Colonic mucosa (tissue), 4 donors: ENCODE measurements around the gene SDCBP2. TPM values are rescaled to one million over a fixed set of nuclear protein-coding genes. Genes with fewer than 3 reads are reported as not detected.
A peak's percentile ranks its signal among the peaks of the same experiment; 100 is the strongest.

Source experiments
- DNase-seq: peaks from one replicate; pipeline ENCODE4 v3.0.0-alpha.2; 2020
- H3K27ac ChIP-seq: fragments of 200-600 bp; one replicate; pipeline ENCODE4 v1.8.0; 2021
- H3K27me3 ChIP-seq: fragments of 200-600 bp; one replicate; pipeline ENCODE4 v1.8.0; 2021
- H3K36me3 ChIP-seq: fragments of 200-600 bp; one replicate; pipeline ENCODE4 v1.8.0; 2021
- H3K4me1 ChIP-seq: fragments of 200-600 bp; one replicate; pipeline ENCODE4 v1.8.0; 2021; ENCODE audit warnings: mild to moderate bottlenecking
- H3K4me3 ChIP-seq: fragments of 200-600 bp; one replicate; pipeline ENCODE4 v1.8.0; 2021
- H3K9ac ChIP-seq, 2 donors: one replicate each; pipeline ENCODE4 v1.7.0; 2013; ENCODE audit warnings: control low read depth in 2 of 2, low read depth in 2 of 2, low read length in 2 of 2
- H3K9me3 ChIP-seq: fragments of 200-600 bp; one replicate; pipeline ENCODE4 v1.8.0; 2021
- intact Hi-C: fragments of 100-400 bp; cut with DNase I; formaldehyde crosslinking; loops from one replicate; pipeline ENCODE4 v1.14.1; 2022
- total RNA-seq, 2 donors: library from RNA; stranded (reverse); fragmentation: NEBNext Ultra II Directional in 1 of 2; extraction: Animal tissue kit (Norgen Biotek cat#: 25700) in 1 of 2; gene quantifications; one replicate each; pipeline ENCODE4 v1.2.1, GENCODE V29; 2021
- TF ChIP-seq, protein P1 (sequence below): fragments of 200-600 bp; IDR thresholded peaks from one replicate; pipeline ENCODE4 v1.8.0; 2022; ENCODE audit warnings: antibody characterized with exemption, mild to moderate bottlenecking
- donor health status: healthy.
- donor health status: DM: no; HTN: no; CAD: no.
- donor health status: DM: no; HTN: no; CAD: no.

SDCBP2 gene
- total RNA-seq, 2 donors from 2014 or later: 202 to 345 TPM

DNA sequence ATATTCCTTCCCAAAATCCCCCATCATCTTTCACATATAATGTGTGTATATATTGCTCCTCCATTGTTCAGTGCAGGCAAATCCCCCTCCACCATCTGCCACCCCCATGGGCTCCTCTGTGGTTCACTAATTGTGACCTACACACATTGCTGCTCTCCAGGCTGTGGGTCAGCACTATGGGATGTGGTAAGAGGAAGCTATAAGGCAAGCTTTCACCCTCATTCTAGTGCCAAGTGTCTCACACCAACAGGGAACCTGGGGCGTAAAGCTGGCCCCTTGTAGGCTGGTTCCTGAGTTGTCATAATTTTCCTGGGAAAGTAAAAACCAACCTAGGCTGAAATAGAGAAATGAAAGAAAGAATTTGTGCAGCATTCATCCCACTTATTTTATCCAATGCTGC is 47.1 kb upstream of the SDCBP2 start:
- Histone ChIP-seq H3K27ac (peak overlapping the region; percentile 1), H3K4me3 (no peak overlapping the region), H3K36me3 (no peaks in the 10 kb centered on the region), H3K4me1 (peaks cover 6% of the 10 kb centered on the region), H3K27me3 (no peaks in the 10 kb centered on the region), H3K9ac (no peak overlapping the region), H3K9me3 (no peaks in the 10 kb centered on the region)
- TF ChIP-seq, protein P1, sequence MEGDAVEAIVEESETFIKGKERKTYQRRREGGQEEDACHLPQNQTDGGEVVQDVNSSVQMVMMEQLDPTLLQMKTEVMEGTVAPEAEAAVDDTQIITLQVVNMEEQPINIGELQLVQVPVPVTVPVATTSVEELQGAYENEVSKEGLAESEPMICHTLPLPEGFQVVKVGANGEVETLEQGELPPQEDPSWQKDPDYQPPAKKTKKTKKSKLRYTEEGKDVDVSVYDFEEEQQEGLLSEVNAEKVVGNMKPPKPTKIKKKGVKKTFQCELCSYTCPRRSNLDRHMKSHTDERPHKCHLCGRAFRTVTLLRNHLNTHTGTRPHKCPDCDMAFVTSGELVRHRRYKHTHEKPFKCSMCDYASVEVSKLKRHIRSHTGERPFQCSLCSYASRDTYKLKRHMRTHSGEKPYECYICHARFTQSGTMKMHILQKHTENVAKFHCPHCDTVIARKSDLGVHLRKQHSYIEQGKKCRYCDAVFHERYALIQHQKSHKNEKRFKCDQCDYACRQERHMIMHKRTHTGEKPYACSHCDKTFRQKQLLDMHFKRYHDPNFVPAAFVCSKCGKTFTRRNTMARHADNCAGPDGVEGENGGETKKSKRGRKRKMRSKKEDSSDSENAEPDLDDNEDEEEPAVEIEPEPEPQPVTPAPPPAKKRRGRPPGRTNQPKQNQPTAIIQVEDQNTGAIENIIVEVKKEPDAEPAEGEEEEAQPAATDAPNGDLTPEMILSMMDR: no peak
- intact Hi-C loops: no loop called here
- peak; percentile 18 for DNase-seq

DNA sequence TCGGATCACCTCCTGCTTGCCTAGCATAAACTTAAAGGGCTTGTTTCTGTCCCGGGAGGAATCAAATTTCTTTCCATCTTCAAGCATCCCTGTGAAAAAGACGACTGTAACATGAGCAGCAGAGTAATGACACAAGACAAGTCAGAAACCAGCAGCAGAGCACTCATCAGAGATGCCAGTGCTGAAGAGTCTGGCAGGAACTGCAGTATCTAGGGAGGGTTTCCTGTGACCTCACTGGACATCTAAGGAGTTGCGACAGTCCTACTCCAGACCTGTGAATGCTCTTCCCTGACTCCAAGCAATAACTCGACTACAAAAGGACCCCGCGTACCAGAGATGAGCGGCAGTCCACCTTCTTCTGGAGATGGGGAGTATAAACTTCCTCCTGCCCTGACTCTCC is 46.6 kb upstream of the SDCBP2 start:
- Histone ChIP-seq H3K4me1 (peaks cover 11% of the 10 kb centered on the region), H3K9me3 (no peaks in the 10 kb centered on the region), H3K9ac (no peak overlapping the region), H3K4me3 (no peak overlapping the region), H3K27ac (no peak overlapping the region), H3K27me3 (no peaks in the 10 kb centered on the region), H3K36me3 (no peaks in the 10 kb centered on the region)
- intact Hi-C loops: no loop called here
- TF ChIP-seq, protein P1: no peak
- peak; percentile 15 for DNase-seq

DNA sequence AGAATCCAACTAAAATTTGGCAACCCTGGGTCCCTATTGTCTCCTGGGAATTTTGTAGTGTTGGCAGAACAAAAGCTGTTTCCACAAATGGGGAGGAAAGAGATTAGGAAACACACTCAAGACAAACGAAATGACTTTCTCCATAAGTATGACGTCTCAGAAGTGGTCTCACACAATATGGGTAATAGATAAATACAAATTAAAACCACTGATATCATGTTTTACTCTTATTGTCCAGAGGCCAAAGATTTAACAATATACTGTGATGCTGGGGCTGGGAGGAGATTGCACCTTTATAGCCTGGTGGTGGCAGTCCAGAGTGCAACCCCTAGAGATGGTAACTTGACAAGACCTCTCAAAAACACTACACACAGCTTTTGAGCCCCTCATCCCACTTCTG is 45.3 kb upstream of the SDCBP2 start:
- H3K9me3 ChIP-seq: no peaks in the 10 kb centered on the region
- H3K27me3 ChIP-seq: no peaks in the 10 kb centered on the region
- no peak overlapping the region for H3K9ac ChIP-seq
- intact Hi-C loops: no loop called here
- DNase-seq: no peak
- H3K36me3 ChIP-seq: no peaks in the 10 kb centered on the region
- H3K4me3 ChIP-seq: no peak overlapping the region
- H3K4me1 ChIP-seq: peaks cover 17% of the 10 kb centered on the region
- H3K27ac ChIP-seq: no peak overlapping the region
- TF ChIP-seq, protein P1: no peak

DNA sequence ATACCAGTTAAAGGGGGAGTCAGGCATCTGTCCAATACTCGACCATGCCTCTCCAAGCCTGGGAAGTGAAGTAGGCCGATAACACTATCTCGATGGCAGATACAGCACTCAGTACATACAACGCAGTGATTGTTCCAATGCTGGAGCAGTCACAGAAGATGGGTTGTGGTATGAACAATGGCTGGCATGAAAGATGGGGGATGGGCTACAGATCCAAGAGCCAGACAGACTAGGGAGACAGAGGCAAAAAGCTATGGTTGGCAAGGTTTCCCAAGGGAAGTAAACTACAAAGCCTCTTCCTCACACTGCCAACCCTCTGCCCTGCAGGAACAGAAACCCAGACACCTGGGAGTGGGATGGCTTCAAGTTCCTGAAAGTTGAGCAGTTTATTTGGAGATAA is 44.7 kb upstream of the SDCBP2 start:
- H3K9ac ChIP-seq: no peak overlapping the region
- intact Hi-C loops: no loop called here
- no peaks in the 10 kb centered on the region for H3K36me3 ChIP-seq
- H3K27me3 ChIP-seq: no peaks in the 10 kb centered on the region
- TF ChIP-seq, protein P1: no peak
- no peak overlapping the region for H3K27ac ChIP-seq
- H3K9me3 ChIP-seq: no peaks in the 10 kb centered on the region
- no peak for DNase-seq
- H3K4me3 ChIP-seq: no peak overlapping the region
- peaks cover 17% of the 10 kb centered on the region for H3K4me1 ChIP-seq

DNA sequence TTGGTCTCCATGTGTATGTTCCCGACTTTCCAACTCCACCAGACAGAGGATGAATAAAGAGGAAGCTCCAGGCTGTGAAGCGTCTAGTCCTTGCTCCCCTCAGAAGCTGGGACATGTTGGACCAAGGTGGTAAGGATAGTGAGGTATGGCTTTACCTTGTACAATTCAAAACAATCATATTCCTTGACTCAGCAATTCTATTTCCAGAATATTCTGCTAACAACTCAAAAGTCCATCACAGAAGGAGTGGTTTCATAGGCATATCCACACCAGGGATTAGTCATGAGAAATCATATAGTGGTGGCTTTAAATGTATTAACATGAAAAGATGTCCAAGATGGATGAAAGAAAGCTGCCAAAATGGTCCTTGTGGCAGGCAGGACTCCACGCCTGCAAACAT is 44.1 kb upstream of the SDCBP2 start:
- H3K27ac ChIP-seq: no peak overlapping the region
- DNase-seq: no peak
- peaks cover 17% of the 10 kb centered on the region for H3K4me1 ChIP-seq
- intact Hi-C loops: no loop called here
- no peak overlapping the region for H3K9ac ChIP-seq
- H3K36me3 ChIP-seq: no peaks in the 10 kb centered on the region
- H3K27me3 ChIP-seq: no peaks in the 10 kb centered on the region
- TF ChIP-seq, protein P1: no peak
- no peak overlapping the region for H3K4me3 ChIP-seq
- no peaks in the 10 kb centered on the region for H3K9me3 ChIP-seq
